Measurements from ENCODE around the gene AFF3.

AFF3 gene

DNA sequence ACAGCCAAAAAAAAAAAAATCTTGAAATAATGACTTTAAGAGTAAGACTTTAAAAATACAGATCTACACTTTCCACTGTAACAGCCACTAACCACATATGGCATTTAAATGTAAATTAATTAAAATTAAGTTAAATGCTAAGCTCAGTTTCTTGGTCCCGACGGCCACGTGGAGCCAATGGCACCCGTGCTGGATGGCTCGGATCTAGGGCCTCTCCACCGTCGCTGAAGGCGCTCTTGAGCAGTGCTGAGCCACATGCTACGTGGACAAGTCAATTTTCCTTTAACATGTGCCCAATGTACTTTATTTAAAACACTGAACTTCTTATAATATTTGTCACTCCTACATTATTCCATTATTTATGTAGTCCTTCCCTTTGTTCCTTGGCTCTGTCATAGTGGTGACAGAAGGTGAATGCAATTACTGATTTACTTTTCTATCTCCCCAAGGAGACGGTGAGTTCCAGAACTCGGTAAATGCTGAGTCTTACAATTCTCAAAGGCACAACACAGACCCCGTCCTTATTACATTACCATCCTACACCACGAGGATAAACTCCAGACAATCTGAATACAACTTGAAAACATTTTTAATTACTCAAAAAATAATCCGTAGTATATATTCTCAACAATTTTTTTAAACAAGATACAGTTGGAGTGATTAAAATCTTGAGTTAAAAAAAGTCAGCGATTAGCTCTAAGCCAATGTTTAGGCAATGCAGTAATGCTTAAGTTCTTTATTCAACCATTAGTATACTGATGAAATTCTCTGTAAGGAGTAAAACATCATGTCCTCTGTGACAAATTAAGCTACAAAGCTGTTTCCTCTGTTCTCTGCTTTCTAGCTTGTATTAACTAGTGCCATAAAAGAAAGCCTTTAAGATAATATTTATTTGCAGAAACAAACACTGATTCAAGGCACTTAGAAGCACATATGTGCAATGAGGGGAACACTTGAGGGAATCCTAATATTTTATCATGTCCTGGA, 95.1 kb downstream of the AFF3 start:
- Histone ChIP-seq H3K4me3 (no peak overlapping the region), H3K27me3 (no peaks in the 10 kb centered on the region), H3K9ac (no peak overlapping the region), H3K4me1 (no peaks in the 10 kb centered on the region), H3K4me2 (no peak overlapping the region), H4K20me1 (peaks cover 2% of the 10 kb centered on the region; the same call in 1 of the 2 replicates), H3K36me3 (peaks cover 9% of the 10 kb centered on the region; the same call in 1 of the 2 replicates), H3K9me3 (no peaks in the 10 kb centered on the region), H3K27ac (no peak overlapping the region)
- no peak for TF ChIP-seq Cebpa-rat (IDR thresholded peaks at IDR 0.05)

DNA sequence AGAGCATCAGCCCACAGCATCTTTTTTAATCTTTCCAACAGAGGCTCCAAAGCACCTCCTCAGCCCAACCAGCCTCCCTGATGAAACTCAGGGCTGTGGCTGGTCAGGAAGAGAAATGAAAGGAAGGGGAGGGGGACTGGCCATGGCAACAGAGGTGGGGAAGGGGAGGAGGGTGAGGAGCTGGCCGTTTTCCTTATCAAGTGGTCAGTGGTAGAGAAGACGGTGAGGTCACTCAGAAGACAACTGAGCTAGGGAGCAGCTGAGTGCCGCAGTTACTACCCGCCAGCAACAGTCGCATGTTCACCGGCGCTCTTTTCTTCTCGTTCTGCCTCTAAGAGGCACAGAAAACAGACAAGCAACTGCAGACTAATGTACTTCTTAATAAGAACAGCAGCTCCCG, 97.4 kb downstream of the AFF3 start:
- no peak for TF ChIP-seq Cebpa-rat (IDR thresholded peaks at IDR 0.05)
- Histone ChIP-seq H3K9ac (no peak overlapping the region), H3K4me1 (no peaks in the 10 kb centered on the region), H4K20me1 (peaks cover 19% of the 10 kb centered on the region; the same call in 1 of the 2 replicates), H3K27me3 (no peaks in the 10 kb centered on the region), H3K4me3 (no peak overlapping the region), H3K27ac (no peak overlapping the region), H3K4me2 (no peak overlapping the region), H3K9me3 (no peaks in the 10 kb centered on the region), H3K36me3 (no peaks in the 10 kb centered on the region)

DNA sequence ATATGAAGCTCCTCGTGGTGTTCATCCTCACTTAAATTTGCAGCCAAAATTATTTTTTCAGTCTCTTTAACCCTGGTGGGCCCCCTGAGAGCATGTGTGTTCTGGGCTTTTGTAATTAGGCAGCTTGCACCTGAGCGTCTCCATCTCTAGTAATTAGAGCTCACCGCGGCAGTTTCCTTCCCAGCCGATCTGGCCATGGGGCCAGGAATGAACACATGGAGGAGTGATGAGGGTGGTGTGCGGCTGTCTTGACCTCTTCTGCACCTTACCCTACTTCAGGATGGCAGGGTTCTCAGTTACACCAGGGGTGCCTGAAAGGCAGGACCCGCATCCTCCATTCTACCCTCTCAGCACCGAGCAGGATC, 98.5 kb downstream of the AFF3 start:
- TF ChIP-seq Cebpa-rat (IDR thresholded peaks at IDR 0.05): no peak
- no peak overlapping the region for H3K27ac ChIP-seq
- no peak overlapping the region for H3K4me3 ChIP-seq
- H3K9me3 ChIP-seq: no peaks in the 10 kb centered on the region
- no peaks in the 10 kb centered on the region for H3K4me1 ChIP-seq
- H4K20me1 ChIP-seq: peaks cover 19% of the 10 kb centered on the region; the same call in 1 of the 2 replicates
- no peaks in the 10 kb centered on the region for H3K27me3 ChIP-seq
- H3K36me3 ChIP-seq: no peaks in the 10 kb centered on the region
- H3K9ac ChIP-seq: no peak overlapping the region
- no peak overlapping the region for H3K4me2 ChIP-seq

DNA sequence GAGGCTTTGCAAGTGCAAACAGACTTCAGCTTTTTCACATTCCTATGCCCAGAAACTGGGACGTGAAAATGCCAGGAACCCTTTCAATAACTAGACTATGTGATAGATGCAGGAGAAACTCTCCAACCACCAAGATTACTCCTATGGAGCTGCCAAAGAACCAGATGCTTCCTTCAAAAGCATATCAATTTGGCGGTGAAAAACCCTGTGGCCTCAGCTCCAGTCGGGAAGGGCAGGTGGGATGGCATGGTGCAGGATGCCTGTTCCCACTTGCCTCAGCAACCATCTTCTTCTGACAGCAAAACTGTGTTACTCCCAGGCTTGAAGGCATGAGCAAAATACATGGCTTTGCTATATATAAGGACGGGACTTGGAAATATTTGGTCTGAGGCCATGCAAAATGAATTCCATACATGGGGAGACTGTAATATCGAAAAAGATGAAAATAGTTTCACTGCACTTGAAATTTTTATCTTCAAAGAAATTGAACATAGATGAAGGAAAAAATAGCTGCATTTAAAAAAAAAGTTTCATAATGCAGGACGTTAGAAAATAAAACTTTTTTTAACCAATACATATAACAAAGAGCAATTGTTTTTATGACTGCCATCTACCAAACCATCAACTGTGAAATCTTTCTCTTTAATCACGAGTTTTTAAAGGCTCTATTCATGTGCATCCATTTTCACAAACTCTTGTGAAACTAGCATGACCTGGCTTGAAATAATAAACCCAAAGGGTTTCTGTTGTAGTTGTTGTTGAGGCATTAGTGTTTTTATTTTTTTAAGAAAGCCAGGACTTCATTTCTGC, 99.1 kb downstream of the AFF3 start:
- Histone ChIP-seq H3K36me3 (no peaks in the 10 kb centered on the region), H3K27ac (no peak overlapping the region), H3K4me1 (no peaks in the 10 kb centered on the region), H4K20me1 (peaks cover 19% of the 10 kb centered on the region; the same call in 1 of the 2 replicates), H3K9me3 (no peaks in the 10 kb centered on the region), H3K27me3 (no peaks in the 10 kb centered on the region), H3K4me2 (no peak overlapping the region), H3K4me3 (no peak overlapping the region), H3K9ac (no peak overlapping the region)
- TF ChIP-seq Cebpa-rat (IDR thresholded peaks at IDR 0.05): no peak

DNA sequence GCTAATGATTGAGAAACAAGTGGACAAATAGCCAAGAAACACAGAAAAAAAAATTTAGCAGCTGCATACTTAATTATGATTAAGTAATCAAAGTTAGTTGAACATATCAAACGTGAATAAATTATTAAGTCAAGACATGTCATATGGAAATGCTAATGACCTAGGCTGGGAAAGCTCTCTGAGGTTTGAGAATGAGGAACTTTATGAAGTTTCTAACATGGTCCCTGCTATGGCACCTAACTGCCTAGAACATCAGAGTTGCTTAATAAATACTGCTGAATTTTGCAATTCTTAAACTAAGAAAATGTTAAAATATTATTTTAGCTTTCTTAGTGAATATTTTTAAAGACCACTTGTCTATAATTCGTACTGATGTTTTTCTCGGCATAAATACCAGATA, 99.8 kb downstream of the AFF3 start:
- Histone ChIP-seq H3K9me3 (no peaks in the 10 kb centered on the region), H3K27me3 (no peaks in the 10 kb centered on the region), H3K4me3 (no peak overlapping the region), H4K20me1 (peaks cover 19% of the 10 kb centered on the region; the same call in 1 of the 2 replicates), H3K4me2 (no peak overlapping the region), H3K27ac (no peak overlapping the region), H3K36me3 (no peaks in the 10 kb centered on the region), H3K9ac (no peak overlapping the region), H3K4me1 (no peaks in the 10 kb centered on the region)
- no peak for TF ChIP-seq Cebpa-rat (IDR thresholded peaks at IDR 0.05)

DNA sequence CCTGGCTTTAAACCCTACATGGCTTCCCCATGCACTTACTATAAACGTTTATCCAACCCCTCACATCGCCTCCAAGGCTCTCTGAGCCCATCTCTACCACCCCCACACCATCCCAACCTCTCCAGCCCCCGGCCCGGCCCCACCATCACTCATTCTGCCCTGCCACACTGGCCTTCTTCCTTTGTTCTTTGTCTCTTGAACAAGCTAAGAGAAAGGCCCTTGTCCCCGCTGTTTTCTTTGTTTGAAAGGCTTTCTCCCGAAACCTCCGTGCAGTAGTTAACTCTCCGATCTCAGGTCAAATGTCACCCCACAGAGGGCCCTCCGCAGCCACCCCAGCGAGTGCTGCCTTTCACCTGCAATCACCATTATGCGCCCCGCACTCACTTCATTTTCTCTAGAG, 100.4 kb downstream of the AFF3 start:
- no peaks in the 10 kb centered on the region for H3K27me3 ChIP-seq
- no peak overlapping the region for H3K4me2 ChIP-seq
- no peaks in the 10 kb centered on the region for H3K9me3 ChIP-seq
- no peaks in the 10 kb centered on the region for H3K36me3 ChIP-seq
- H3K27ac ChIP-seq: no peak overlapping the region
- H3K4me3 ChIP-seq: no peak overlapping the region
- TF ChIP-seq Cebpa-rat (IDR thresholded peaks at IDR 0.05): no peak
- H3K9ac ChIP-seq: no peak overlapping the region
- H3K4me1 ChIP-seq: no peaks in the 10 kb centered on the region
- peaks cover 19% of the 10 kb centered on the region; the same call in 1 of the 2 replicates for H4K20me1 ChIP-seq

DNA sequence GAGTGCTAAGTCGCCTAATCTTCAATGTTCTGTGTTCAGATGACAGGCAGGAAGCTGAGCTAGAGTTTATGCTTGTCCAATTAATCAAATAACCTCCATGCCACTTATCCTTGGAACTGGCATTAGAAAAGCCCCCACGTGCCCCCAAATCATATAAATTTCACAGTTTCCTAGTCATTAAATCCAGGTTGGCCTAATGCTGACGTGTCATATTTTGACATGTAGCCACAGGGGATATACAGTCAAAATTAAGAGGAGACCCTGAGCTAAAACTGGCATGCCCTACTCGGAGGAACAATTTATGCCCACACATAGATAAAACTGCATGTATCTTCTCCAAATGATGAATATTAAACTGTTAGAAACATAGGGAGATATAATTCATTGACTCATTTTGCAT, 101.0 kb downstream of the AFF3 start:
- Histone ChIP-seq H3K27ac (no peak overlapping the region), H3K27me3 (no peaks in the 10 kb centered on the region)
- no peak for TF ChIP-seq Cebpa-rat (IDR thresholded peaks at IDR 0.05)

DNA sequence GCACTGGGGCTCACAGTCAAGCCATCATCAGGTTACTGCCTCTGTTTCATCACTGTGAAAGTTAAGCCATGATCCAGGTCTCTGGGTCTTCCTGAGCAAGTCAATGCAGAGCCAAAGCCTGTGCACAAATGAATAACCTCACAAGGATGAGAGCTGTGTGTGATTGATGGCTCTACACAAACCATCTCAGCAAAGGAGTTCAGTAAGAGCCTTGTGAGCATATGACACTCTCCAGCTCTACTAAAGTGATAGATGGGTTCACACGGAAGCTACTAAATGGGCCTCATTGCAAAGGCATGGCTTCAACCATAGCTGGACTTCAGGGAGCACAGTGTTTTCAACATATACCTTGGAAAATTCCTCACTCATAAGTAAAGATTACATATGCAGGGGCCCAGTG, 101.5 kb downstream of the AFF3 start:
- Histone ChIP-seq H3K4me2 (no peak overlapping the region), H3K27ac (no peak overlapping the region), H3K36me3 (no peaks in the 10 kb centered on the region), H3K9me3 (no peaks in the 10 kb centered on the region), H3K9ac (no peak overlapping the region), H4K20me1 (peaks cover 30% of the 10 kb centered on the region; the same call in 1 of the 2 replicates), H3K27me3 (no peaks in the 10 kb centered on the region), H3K4me1 (no peaks in the 10 kb centered on the region), H3K4me3 (no peak overlapping the region)
- no peak for TF ChIP-seq Cebpa-rat (IDR thresholded peaks at IDR 0.05)

More for the DNA sequence above, 101.0 kb downstream of the AFF3 start:
- Histone ChIP-seq H3K4me1 (no peaks in the 10 kb centered on the region), H3K4me3 (no peak overlapping the region), H3K9me3 (no peaks in the 10 kb centered on the region), H4K20me1 (peaks cover 25% of the 10 kb centered on the region; the same call in 1 of the 2 replicates), H3K9ac (no peak overlapping the region), H3K36me3 (no peaks in the 10 kb centered on the region), H3K4me2 (no peak overlapping the region)

DNA sequence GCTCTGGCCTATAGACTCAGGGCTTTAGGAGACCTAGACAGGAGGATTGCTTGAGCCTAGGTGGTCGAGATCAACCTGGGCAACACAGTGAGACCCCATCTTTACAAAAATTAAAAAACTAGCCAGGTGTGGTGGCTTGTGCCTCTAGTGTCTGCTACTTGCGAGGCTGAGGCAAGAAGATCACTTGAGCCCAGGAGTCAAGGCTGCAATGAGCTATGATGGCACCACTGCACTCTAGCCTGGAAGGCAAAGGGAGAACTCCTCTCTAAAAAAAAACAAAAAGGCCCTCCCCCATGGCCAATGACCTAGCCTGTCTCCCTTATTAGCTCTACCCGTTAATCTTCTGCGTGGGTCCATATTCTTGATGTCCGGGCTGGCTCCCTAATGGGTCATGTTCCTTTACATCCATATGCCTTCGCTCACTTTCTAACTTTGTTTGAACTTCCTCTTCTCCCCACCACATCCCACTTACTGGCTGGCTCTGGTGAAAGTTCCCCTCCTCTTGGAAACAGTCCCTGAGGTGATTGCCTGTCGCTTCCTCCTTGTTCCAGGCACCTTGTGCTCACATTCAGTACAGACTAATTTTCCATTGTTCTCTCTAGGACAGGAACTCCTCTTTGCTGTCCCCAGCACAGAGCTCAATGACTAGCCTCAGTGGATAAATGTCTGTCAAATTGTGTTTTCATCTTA, 103.0 kb downstream of the AFF3 start:
- Histone ChIP-seq H3K4me2 (no peak overlapping the region), H3K27ac (no peak overlapping the region), H3K4me3 (no peak overlapping the region), H3K9me3 (no peaks in the 10 kb centered on the region), H4K20me1 (peaks cover 44% of the 10 kb centered on the region; the same call in 1 of the 2 replicates), H3K4me1 (no peaks in the 10 kb centered on the region), H3K9ac (no peak overlapping the region), H3K27me3 (no peaks in the 10 kb centered on the region), H3K36me3 (no peaks in the 10 kb centered on the region)
- no peak for TF ChIP-seq Cebpa-rat (IDR thresholded peaks at IDR 0.05)

Measured in BLaER1 (cell line).